SU-DHL-6 (cell line): ENCODE data around the gene IP6K2.

Experiments used
- H2AFZ ChIP-seq: fragments of 200-600 bp; sonication (generic); 2 replicates; pipeline ENCODE4 v1.6.1; 2014; ENCODE audit warnings: low read depth, mild to moderate bottlenecking, moderate library complexity, mixed read lengths, antibody characterized with exemption, low read length; ENCODE audit not compliant: severe bottlenecking
- H3F3A ChIP-seq: fragments of 200-600 bp; shearing (Covaris generic); 2 replicates; pipeline ENCODE4 v1.6.0; 2016; ENCODE audit warnings: antibody characterized with exemption, mild to moderate bottlenecking; ENCODE audit not compliant: insufficient read depth
- H3K27ac ChIP-seq: fragments of 200-600 bp; sonication (generic); 2 replicates; pipeline ENCODE4 v1.5.1; 2016; ENCODE audit warnings: low read depth, mild to moderate bottlenecking, low read length, moderate library complexity, mixed read lengths
- H3K27me3 ChIP-seq: fragments of 200-600 bp; sonication (generic), shearing (Covaris generic); 2 replicates; pipeline ENCODE4 v1.6.0; 2014; ENCODE audit warnings: mild to moderate bottlenecking, low read length
- H3K36me3 ChIP-seq: fragments of 200-600 bp; sonication (generic); 2 replicates; pipeline ENCODE4 v1.6.1; 2014; ENCODE audit warnings: mild to moderate bottlenecking, low read length, mixed read lengths
- H3K4me2 ChIP-seq: fragments of 300-600, 200-600 bp; shearing (Covaris generic), sonication (generic); 2 replicates; pipeline ENCODE4 v1.6.0; 2014; ENCODE audit warnings: low read length, low read depth, mild to moderate bottlenecking; ENCODE audit not compliant: poor library complexity, severe bottlenecking
- H3K4me3 ChIP-seq: fragments of 200-600 bp; sonication (generic); 2 replicates; pipeline ENCODE4 v1.5.1; 2014; ENCODE audit warnings: antibody characterized with exemption, low read length, mild to moderate bottlenecking, mixed read lengths; ENCODE audit not compliant: insufficient read depth, poor library complexity, severe bottlenecking
- H3K79me2 ChIP-seq: fragments of 200-600 bp; sonication (generic); 2 replicates; pipeline ENCODE4 v1.6.1; 2014; ENCODE audit warnings: mild to moderate bottlenecking, low read length, moderate library complexity; ENCODE audit not compliant: insufficient read depth
- H3K9ac ChIP-seq: fragments of 200-600 bp; sonication (generic); 2 replicates; pipeline ENCODE4 v1.7.0; 2014; ENCODE audit warnings: mild to moderate bottlenecking, low read length
- H3K9me2 ChIP-seq: fragments of 200-600 bp; sonication (generic); replicated peaks from 2 replicates; pipeline ENCODE4 v1.6.1; 2014; ENCODE audit warnings: low read length; ENCODE audit not compliant: insufficient read depth
- H3K9me3 ChIP-seq: fragments of 200-600 bp; sonication (generic); 2 replicates; pipeline ENCODE4 v1.6.1; 2014; ENCODE audit warnings: low read length, mixed read lengths; ENCODE audit not compliant: insufficient read depth
- H4K20me1 ChIP-seq: fragments of 200-600 bp; sonication (generic); 2 replicates; pipeline ENCODE4 v1.6.1; 2014; ENCODE audit warnings: low read depth, mild to moderate bottlenecking, antibody characterized with exemption, low read length, moderate library complexity, mixed read lengths
- CTCF ChIP-seq: fragments of 200-600 bp; sonication (generic); IDR thresholded peaks from one replicate; pipeline ENCODE4 v1.5.1; 2017; ENCODE audit warnings: antibody characterized with exemption, mild to moderate bottlenecking, low read length, moderate library complexity; ENCODE audit not compliant: insufficient read depth, poor library complexity, severe bottlenecking
- EZH2phosphoT487 ChIP-seq: fragments of 200-600 bp; sonication (generic), shearing (Covaris generic); conservative IDR thresholded peaks from 2 replicates; pipeline ENCODE4 v1.6.1; 2018; ENCODE audit warnings: mild to moderate bottlenecking, antibody characterized with exemption, low read length, moderate library complexity, mixed read lengths

The IP6K2 gene

GRCh38 chr3:48695393-48695753 is 21.6 kb downstream of the IP6K2 start:
- no peak overlapping the region for H3K9ac ChIP-seq
- H3K36me3 ChIP-seq, result peaks cover 31% of the 10 kb centered on the region; the same call in 1 of the 2 replicates
- no peak overlapping the region for H3K4me3 ChIP-seq
- no peak overlapping the region for H3K27ac ChIP-seq
- H3K9me2 ChIP-seq, result no peaks in the 10 kb centered on the region
- peaks cover 55% of the 10 kb centered on the region for H3K79me2 ChIP-seq
- H3K27me3 ChIP-seq, result no peaks in the 10 kb centered on the region
- TF ChIP-seq EZH2phosphoT487, result no peak
- TF ChIP-seq CTCF, result no peak
- H3F3A ChIP-seq, result no peaks in the 10 kb centered on the region; the same call in 1 of the 2 replicates
- no peaks in the 10 kb centered on the region for H3K9me3 ChIP-seq
- H3K4me2 ChIP-seq, result no peak overlapping the region
- peaks cover 10% of the 10 kb centered on the region for H4K20me1 ChIP-seq
- no peak overlapping the region for H2AFZ ChIP-seq

GRCh38 chr3:48694610-48695392 is 22.2 kb downstream of the IP6K2 start:
- Histone ChIP-seq H2AFZ (no peak overlapping the region), H3K9me2 (no peaks in the 10 kb centered on the region), H3K27me3 (no peaks in the 10 kb centered on the region), H3K4me3 (no peak overlapping the region), H3K27ac (no peak overlapping the region), H4K20me1 (peaks cover 10% of the 10 kb centered on the region), H3K4me2 (no peak overlapping the region), H3K79me2 (peaks cover 49% of the 10 kb centered on the region), H3K36me3 (peaks cover 31% of the 10 kb centered on the region; the same call in 1 of the 2 replicates), H3K9me3 (no peaks in the 10 kb centered on the region), H3K9ac (no peak overlapping the region), H3F3A (no peaks in the 10 kb centered on the region; the same call in 1 of the 2 replicates)
- no peak for TF ChIP-seq CTCF
- no peak for TF ChIP-seq EZH2phosphoT487

- Histone ChIP-seq H3K4me2 (no peak overlapping the region), H3K27me3 (no peaks in the 10 kb centered on the region), H3K9me3 (no peaks in the 10 kb centered on the region), H3K79me2 (peaks cover 39% of the 10 kb centered on the region), H3F3A (no peaks in the 10 kb centered on the region; the same call in 1 of the 2 replicates), H4K20me1 (peaks cover 7% of the 10 kb centered on the region; the same call in 1 of the 2 replicates), H3K4me3 (no peak overlapping the region), H3K36me3 (peaks cover 31% of the 10 kb centered on the region; the same call in 1 of the 2 replicates), H3K9ac (no peak overlapping the region), H3K9me2 (no peaks in the 10 kb centered on the region), H3K27ac (no peak overlapping the region), H2AFZ (no peak overlapping the region)
- no peak for TF ChIP-seq CTCF
- no peak for TF ChIP-seq EZH2phosphoT487
These were observed 23.2 kb downstream of the IP6K2 start for GRCh38 chr3:48693826-48694225.
